WTC11 (cell line): ENCODE results near the gene BTBD9.

ENCODE experiments used
- CREB1 ChIP-seq: sonication (generic); formaldehyde crosslinking; IDR thresholded peaks from 2 replicates; pipeline ENCODE4 v1.8.0; 2023; ENCODE audit warnings: mild to moderate bottlenecking, missing genetic modification reagents
- RELA ChIP-seq: sonication (generic); formaldehyde crosslinking; IDR thresholded peaks from 2 replicates; pipeline ENCODE4 v1.8.1; 2022; ENCODE audit warnings: missing genetic modification reagents, mild to moderate bottlenecking, borderline replicate concordance
- TEAD4 ChIP-seq: sonication (generic); formaldehyde crosslinking; IDR thresholded peaks from 2 replicates; pipeline ENCODE4 v1.8.0; 2022; ENCODE audit warnings: mild to moderate bottlenecking, missing genetic modification reagents
- ZNF671 ChIP-seq: fragments of 250-450 bp; sonication (Bioruptor Pico); IDR thresholded peaks from 2 replicates; pipeline ENCODE4 v1.8.0; 2021; ENCODE audit warnings: mild to moderate bottlenecking
- TF ChIP-seq, protein P1 (sequence below): sonication (generic); formaldehyde crosslinking; IDR thresholded peaks from 2 replicates; pipeline ENCODE4 v1.8.1; 2023; ENCODE audit warnings: mild to moderate bottlenecking, missing genetic modification reagents, moderate library complexity
- TF ChIP-seq, protein P2 (sequence below): fragments of 250-450 bp; sonication (Bioruptor Pico); IDR thresholded peaks from 2 replicates; pipeline ENCODE4 v1.9.0; 2021; ENCODE audit warnings: mild to moderate bottlenecking
- TF ChIP-seq, protein P3 (sequence below): sonication (generic); formaldehyde crosslinking; IDR thresholded peaks from 2 replicates; pipeline ENCODE4 v1.8.0; 2023; ENCODE audit warnings: missing genetic modification reagents, mild to moderate bottlenecking, borderline replicate concordance
- TF ChIP-seq, protein P4 (sequence below): fragments of 200-600 bp; IDR thresholded peaks from 2 replicates; pipeline ENCODE4 v1.8.0; 2022; ENCODE audit warnings: antibody characterized with exemption
- TF ChIP-seq, protein P5 (sequence below): sonication (generic); formaldehyde crosslinking; IDR thresholded peaks from 2 replicates; pipeline ENCODE4 v1.8.1; 2022; ENCODE audit warnings: low read depth, missing genetic modification reagents, borderline replicate concordance
- TF ChIP-seq, protein P6 (sequence below): sonication (generic); formaldehyde crosslinking; IDR thresholded peaks from 2 replicates; pipeline ENCODE4 v1.8.0; 2023; ENCODE audit warnings: mild to moderate bottlenecking, missing genetic modification reagents
- TF ChIP-seq, protein P7 (sequence below): sonication (generic); formaldehyde crosslinking; conservative IDR thresholded peaks from 2 replicates; pipeline ENCODE4 v1.8.1; 2023; ENCODE audit warnings: mild to moderate bottlenecking, low read depth, missing genetic modification reagents, moderate library complexity

DNA sequence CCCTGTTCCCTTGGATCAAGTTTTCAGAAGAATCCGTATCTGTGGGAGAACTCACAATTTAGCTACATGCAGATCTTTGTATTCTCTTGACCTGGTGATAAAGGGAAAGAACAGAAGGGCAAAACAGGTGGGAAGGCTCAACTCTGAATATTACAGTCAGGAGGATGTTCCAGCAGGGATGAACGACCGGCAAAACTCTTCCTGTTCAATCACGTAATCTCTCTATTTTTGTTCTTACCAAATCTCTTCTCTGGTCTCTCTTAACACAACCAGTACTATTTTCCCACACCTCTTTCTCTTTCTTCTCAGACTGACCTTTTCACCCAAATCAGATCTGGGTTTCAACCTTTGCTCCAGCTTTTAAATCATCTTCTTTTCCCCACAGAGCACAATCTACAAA, 371.4 kb downstream of the BTBD9 start:
- TF ChIP-seq, protein P1, sequence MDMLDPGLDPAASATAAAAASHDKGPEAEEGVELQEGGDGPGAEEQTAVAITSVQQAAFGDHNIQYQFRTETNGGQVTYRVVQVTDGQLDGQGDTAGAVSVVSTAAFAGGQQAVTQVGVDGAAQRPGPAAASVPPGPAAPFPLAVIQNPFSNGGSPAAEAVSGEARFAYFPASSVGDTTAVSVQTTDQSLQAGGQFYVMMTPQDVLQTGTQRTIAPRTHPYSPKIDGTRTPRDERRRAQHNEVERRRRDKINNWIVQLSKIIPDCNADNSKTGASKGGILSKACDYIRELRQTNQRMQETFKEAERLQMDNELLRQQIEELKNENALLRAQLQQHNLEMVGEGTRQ (CRISPR knock-in tag) = no peak
- TF ChIP-seq, protein P2, sequence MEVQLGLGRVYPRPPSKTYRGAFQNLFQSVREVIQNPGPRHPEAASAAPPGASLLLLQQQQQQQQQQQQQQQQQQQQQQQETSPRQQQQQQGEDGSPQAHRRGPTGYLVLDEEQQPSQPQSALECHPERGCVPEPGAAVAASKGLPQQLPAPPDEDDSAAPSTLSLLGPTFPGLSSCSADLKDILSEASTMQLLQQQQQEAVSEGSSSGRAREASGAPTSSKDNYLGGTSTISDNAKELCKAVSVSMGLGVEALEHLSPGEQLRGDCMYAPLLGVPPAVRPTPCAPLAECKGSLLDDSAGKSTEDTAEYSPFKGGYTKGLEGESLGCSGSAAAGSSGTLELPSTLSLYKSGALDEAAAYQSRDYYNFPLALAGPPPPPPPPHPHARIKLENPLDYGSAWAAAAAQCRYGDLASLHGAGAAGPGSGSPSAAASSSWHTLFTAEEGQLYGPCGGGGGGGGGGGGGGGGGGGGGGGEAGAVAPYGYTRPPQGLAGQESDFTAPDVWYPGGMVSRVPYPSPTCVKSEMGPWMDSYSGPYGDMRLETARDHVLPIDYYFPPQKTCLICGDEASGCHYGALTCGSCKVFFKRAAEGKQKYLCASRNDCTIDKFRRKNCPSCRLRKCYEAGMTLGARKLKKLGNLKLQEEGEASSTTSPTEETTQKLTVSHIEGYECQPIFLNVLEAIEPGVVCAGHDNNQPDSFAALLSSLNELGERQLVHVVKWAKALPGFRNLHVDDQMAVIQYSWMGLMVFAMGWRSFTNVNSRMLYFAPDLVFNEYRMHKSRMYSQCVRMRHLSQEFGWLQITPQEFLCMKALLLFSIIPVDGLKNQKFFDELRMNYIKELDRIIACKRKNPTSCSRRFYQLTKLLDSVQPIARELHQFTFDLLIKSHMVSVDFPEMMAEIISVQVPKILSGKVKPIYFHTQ (CRISPR knock-in tag) = no peak
- TF ChIP-seq, protein P3, sequence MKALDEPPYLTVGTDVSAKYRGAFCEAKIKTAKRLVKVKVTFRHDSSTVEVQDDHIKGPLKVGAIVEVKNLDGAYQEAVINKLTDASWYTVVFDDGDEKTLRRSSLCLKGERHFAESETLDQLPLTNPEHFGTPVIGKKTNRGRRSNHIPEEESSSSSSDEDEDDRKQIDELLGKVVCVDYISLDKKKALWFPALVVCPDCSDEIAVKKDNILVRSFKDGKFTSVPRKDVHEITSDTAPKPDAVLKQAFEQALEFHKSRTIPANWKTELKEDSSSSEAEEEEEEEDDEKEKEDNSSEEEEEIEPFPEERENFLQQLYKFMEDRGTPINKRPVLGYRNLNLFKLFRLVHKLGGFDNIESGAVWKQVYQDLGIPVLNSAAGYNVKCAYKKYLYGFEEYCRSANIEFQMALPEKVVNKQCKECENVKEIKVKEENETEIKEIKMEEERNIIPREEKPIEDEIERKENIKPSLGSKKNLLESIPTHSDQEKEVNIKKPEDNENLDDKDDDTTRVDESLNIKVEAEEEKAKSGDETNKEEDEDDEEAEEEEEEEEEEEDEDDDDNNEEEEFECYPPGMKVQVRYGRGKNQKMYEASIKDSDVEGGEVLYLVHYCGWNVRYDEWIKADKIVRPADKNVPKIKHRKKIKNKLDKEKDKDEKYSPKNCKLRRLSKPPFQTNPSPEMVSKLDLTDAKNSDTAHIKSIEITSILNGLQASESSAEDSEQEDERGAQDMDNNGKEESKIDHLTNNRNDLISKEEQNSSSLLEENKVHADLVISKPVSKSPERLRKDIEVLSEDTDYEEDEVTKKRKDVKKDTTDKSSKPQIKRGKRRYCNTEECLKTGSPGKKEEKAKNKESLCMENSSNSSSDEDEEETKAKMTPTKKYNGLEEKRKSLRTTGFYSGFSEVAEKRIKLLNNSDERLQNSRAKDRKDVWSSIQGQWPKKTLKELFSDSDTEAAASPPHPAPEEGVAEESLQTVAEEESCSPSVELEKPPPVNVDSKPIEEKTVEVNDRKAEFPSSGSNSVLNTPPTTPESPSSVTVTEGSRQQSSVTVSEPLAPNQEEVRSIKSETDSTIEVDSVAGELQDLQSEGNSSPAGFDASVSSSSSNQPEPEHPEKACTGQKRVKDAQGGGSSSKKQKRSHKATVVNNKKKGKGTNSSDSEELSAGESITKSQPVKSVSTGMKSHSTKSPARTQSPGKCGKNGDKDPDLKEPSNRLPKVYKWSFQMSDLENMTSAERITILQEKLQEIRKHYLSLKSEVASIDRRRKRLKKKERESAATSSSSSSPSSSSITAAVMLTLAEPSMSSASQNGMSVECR (CRISPR knock-in tag) = no peak
- TF ChIP-seq, protein P4, sequence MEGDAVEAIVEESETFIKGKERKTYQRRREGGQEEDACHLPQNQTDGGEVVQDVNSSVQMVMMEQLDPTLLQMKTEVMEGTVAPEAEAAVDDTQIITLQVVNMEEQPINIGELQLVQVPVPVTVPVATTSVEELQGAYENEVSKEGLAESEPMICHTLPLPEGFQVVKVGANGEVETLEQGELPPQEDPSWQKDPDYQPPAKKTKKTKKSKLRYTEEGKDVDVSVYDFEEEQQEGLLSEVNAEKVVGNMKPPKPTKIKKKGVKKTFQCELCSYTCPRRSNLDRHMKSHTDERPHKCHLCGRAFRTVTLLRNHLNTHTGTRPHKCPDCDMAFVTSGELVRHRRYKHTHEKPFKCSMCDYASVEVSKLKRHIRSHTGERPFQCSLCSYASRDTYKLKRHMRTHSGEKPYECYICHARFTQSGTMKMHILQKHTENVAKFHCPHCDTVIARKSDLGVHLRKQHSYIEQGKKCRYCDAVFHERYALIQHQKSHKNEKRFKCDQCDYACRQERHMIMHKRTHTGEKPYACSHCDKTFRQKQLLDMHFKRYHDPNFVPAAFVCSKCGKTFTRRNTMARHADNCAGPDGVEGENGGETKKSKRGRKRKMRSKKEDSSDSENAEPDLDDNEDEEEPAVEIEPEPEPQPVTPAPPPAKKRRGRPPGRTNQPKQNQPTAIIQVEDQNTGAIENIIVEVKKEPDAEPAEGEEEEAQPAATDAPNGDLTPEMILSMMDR = no peak
- no peak for TF ChIP-seq ZNF671 (CRISPR knock-in tag)
- TF ChIP-seq, protein P5, sequence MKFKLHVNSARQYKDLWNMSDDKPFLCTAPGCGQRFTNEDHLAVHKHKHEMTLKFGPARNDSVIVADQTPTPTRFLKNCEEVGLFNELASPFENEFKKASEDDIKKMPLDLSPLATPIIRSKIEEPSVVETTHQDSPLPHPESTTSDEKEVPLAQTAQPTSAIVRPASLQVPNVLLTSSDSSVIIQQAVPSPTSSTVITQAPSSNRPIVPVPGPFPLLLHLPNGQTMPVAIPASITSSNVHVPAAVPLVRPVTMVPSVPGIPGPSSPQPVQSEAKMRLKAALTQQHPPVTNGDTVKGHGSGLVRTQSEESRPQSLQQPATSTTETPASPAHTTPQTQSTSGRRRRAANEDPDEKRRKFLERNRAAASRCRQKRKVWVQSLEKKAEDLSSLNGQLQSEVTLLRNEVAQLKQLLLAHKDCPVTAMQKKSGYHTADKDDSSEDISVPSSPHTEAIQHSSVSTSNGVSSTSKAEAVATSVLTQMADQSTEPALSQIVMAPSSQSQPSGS (CRISPR knock-in tag) = no peak
- TF ChIP-seq, protein P6, sequence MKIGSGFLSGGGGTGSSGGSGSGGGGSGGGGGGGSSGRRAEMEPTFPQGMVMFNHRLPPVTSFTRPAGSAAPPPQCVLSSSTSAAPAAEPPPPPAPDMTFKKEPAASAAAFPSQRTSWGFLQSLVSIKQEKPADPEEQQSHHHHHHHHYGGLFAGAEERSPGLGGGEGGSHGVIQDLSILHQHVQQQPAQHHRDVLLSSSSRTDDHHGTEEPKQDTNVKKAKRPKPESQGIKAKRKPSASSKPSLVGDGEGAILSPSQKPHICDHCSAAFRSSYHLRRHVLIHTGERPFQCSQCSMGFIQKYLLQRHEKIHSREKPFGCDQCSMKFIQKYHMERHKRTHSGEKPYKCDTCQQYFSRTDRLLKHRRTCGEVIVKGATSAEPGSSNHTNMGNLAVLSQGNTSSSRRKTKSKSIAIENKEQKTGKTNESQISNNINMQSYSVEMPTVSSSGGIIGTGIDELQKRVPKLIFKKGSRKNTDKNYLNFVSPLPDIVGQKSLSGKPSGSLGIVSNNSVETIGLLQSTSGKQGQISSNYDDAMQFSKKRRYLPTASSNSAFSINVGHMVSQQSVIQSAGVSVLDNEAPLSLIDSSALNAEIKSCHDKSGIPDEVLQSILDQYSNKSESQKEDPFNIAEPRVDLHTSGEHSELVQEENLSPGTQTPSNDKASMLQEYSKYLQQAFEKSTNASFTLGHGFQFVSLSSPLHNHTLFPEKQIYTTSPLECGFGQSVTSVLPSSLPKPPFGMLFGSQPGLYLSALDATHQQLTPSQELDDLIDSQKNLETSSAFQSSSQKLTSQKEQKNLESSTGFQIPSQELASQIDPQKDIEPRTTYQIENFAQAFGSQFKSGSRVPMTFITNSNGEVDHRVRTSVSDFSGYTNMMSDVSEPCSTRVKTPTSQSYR (CRISPR knock-in tag) = no peak
- TF ChIP-seq, protein P7, sequence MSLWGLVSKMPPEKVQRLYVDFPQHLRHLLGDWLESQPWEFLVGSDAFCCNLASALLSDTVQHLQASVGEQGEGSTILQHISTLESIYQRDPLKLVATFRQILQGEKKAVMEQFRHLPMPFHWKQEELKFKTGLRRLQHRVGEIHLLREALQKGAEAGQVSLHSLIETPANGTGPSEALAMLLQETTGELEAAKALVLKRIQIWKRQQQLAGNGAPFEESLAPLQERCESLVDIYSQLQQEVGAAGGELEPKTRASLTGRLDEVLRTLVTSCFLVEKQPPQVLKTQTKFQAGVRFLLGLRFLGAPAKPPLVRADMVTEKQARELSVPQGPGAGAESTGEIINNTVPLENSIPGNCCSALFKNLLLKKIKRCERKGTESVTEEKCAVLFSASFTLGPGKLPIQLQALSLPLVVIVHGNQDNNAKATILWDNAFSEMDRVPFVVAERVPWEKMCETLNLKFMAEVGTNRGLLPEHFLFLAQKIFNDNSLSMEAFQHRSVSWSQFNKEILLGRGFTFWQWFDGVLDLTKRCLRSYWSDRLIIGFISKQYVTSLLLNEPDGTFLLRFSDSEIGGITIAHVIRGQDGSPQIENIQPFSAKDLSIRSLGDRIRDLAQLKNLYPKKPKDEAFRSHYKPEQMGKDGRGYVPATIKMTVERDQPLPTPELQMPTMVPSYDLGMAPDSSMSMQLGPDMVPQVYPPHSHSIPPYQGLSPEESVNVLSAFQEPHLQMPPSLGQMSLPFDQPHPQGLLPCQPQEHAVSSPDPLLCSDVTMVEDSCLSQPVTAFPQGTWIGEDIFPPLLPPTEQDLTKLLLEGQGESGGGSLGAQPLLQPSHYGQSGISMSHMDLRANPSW (CRISPR knock-in tag) = no peak
- TF ChIP-seq CREB1 (CRISPR knock-in tag) = no peak
- no peak for TF ChIP-seq RELA (CRISPR knock-in tag)
- TF ChIP-seq TEAD4 (CRISPR knock-in tag) = no peak
